ENCODE results near the gene LATS1.
A peak's percentile ranks its signal among the peaks of the same experiment; 100 is the strongest.

The LATS1 gene

DNA sequence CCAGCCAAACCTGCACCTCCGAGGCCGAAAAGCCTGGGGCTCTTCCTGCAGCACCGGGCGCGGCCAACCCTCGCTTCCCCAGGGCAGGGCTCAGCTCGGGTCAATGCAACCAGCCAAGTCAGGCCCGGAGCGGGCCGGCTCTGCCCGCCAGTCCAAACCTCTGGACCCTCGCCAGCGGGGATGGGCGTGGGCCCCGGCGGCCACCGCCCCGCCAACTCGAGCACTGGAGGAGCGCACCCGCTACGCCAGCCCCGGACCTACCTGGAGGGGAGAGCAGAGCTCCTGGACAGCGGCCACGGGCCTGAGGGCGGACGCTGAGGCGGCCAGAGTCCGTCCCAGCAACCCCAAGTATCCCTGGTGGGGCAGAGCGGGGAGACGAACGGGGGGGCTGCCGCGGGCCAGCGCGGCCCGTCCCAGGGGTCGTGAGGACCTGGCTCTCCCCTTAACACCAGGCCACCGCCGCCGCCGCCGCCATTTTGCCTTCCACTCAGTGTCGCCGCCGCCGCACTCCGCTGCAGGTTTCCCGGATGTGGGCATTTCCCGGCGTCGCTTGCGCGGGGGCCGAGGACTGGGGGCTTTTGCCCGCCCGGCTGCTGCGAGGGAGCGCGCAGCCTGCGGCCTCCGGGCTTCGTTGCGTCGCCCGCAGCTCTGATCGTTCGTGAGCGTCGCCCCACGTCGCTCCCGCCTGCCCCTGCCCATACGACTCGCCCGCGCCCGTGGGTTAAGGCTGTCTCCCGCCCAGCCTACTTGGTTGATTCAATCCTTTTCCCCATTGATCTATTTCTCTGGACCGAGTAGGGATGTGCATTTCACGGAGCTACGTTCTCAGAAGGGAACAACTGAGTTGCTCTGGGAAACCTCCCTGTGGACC lies at the start of gene LATS1:
Gene LATS1 (minus strand): TSS at position 514 of the 871 bp plus-strand sequence. CDS start 15,975 bp downstream, outside the sequence.
- H3K4me3 ChIP-seq (ENCODE audit: low read depth, low read length): peak within 1 kb of the TSS; percentile 100
- peak; percentile 93 for DNase-seq (ENCODE audit: low read depth)
- no peak for TF ChIP-seq CTCF (IDR thresholded peaks at IDR 0.05; ENCODE audit: insufficient read depth, low read depth, low read length, missing control alignments)

DNA sequence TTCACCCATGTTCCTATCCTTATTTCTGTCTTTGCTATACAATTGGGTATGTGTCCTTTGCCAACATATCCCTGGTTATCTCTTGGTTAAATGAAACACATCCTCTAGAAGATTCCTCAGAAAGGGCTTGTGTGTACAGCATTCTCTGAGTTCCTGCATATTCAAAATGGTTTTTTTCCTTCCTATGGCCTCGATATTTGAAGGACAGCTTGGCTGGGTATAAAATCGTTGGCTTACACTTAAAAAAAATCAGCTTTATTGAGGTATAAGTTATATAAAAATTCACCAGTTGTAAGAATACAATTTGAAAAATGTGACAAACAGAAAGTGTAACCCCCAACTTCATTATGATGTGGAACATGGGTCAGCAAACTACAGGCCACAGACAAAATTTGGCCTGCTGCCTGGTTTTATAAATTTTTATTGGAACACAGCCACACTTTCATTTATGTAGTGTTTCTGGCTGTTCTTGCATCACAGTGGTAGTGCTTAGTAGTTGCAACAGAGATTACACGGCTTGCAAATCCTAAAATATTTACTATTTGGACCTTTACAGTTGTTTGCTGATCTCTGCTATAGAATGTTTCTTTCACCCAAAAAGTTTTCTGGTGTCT lies 48.4 kb upstream of the LATS1 start:
- no peak for TF ChIP-seq CTCF (IDR thresholded peaks at IDR 0.05; ENCODE audit: insufficient read depth, low read depth, low read length, missing control alignments)
- H3K4me3 ChIP-seq (ENCODE audit: low read depth, low read length): no peak overlapping the region
- no peak for DNase-seq (ENCODE audit: low read depth)

GRCh38 chr6:149763866-149764265 lies 46.0 kb upstream of the LATS1 start:
- TF ChIP-seq CTCF (IDR thresholded peaks at IDR 0.05; ENCODE audit: insufficient read depth, low read depth, low read length, missing control alignments): no peak
- H3K4me3 ChIP-seq (ENCODE audit: low read depth, low read length): no peak overlapping the region
- DNase-seq (ENCODE audit: low read depth): no peak

DNA sequence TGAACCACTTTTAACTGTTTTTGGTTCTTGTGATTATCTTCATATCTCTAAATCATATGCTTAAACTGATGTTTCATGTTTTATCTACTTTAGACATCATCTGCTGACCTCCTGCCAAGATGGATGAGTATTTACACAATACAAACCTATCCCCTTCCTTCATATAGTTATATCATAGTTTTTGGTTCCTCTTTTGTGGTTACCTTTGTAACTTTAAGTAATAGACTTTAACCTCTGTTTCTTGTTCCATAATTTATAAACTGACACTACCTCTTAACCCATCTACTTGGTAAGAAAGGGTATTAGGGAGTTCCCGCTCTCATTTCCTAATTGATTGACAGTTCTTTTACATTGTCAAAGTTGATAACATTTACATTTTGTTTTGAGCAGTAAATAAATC lies 43.5 kb upstream of the LATS1 start:
- no peak for TF ChIP-seq CTCF (IDR thresholded peaks at IDR 0.05; ENCODE audit: insufficient read depth, low read depth, low read length, missing control alignments)
- DNase-seq (ENCODE audit: low read depth): peak; percentile 30
- no peak overlapping the region for H3K4me3 ChIP-seq (ENCODE audit: low read depth, low read length)

DNA sequence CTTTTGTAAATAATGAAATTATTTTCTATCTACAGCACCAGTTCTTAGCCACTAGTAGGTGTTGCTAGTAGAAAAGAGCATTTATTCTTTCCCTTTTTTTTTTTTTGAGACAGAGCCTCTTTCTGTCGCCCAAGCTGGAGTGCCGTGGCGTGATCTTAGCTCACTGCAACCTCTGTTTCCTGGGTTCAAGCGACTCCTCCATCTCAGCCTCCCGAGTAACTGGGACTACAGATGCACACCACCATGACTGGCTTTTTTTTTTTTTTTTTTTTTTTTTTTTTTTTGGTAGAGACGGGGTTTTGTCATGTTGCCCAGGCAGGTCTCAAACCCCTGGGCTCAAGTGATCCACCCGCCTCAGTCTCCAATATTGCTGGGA lies 38.3 kb upstream of the LATS1 start:
- no peak for TF ChIP-seq CTCF (IDR thresholded peaks at IDR 0.05; ENCODE audit: insufficient read depth, low read depth, low read length, missing control alignments)
- DNase-seq (ENCODE audit: low read depth): no peak
- H3K4me3 ChIP-seq (ENCODE audit: low read depth, low read length): no peak overlapping the region

GRCh38 chr6:149755300-149756260 lies 37.7 kb upstream of the LATS1 start:
- no peak overlapping the region for H3K4me3 ChIP-seq (ENCODE audit: low read depth, low read length)
- TF ChIP-seq CTCF (IDR thresholded peaks at IDR 0.05; ENCODE audit: insufficient read depth, low read depth, low read length, missing control alignments): no peak
- DNase-seq (ENCODE audit: low read depth): peak; percentile 52
